HG03066 (cell line): ENCODE measurements around the gene ZNHIT1.
"Not testable (repeated sequence)": the region's sequence is repeated elsewhere in the genome, so short reads cannot be mapped to it uniquely, and the experiment has no call there.

Source experiments
- ATAC-seq: cut with Tn5 transposase; IDR thresholded peaks from one replicate; pipeline ENCODE4 v1.9.1; 2021; ENCODE audit warnings: low read depth; ENCODE audit not compliant: unreplicated experiment

Gene ZNHIT1

DNA sequence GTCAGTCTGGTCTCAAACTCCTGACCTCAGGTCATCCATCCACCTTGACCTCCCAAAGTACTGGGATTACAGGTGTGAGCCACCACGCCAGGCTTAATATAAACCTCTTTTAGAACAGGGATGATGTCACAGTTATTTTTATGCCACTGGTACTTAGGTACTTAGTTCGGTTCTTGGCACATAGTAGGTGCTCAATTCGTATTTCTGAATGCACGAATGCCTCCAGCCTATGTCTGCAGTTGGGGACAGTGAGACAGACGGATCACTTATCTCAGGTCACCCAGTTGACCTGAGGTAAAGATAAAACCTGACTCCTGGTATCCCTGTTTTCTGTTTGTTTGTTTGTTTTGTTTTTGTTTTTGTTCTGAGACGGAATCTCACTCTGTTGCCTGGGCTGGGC, 31.8 kb upstream of the ZNHIT1 start:
- ATAC-seq, result no peak

DNA sequence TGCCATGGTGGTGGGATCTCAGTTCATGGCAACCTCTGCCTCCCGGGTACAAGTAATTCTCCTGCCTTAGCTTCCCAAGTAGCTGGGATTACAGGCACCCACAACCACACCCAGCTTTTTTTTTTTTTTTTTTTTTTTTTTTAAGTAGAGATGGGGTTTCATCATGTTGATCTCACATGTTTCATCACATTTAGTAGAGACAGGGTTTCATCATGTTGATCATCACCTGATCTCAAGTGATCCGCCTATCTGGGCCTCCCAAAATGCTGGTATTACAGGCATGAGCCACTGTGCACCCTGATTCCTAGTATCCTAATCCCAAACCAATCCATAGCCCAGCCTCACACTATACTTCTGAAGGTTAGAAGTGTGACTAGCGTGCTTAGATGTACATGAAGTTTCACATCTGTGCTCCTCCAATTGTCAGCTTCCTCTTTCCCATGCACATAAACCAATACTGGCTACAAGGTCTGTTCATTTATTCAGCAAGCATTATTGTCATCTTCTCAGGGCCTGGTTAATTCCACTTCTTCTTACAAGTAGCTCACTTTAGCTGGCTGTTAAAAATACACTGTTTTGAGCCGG, 31.0 kb upstream of the ZNHIT1 start:
- ATAC-seq, result no peak

DNA sequence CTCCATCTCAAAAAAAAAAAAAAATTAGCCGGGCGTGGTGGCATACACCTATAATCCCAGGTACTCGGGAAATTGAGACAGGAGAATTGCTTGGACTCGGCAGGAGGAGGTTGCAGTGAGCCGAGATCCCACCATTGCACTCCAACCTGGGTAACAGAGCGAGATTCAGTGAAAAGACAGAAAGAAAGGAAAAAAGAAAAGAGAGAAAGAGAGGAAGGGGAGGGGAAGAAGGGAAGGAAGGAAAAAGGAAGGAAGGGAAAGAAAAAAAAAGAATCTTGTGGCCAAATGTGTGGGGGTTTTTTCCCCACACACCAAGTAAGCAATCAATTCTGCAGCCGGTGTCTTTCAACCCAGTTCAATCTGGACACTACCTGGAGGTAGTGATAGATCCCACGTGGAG, 28.9 kb upstream of the ZNHIT1 start:
- no peak for ATAC-seq

GRCh38 chr7:101195884-101196283, 22.1 kb upstream of the ZNHIT1 start:
- ATAC-seq, result no peak

GRCh38 chr7:101197991-101198390, 20.0 kb upstream of the ZNHIT1 start:
- ATAC-seq, result no peak

DNA sequence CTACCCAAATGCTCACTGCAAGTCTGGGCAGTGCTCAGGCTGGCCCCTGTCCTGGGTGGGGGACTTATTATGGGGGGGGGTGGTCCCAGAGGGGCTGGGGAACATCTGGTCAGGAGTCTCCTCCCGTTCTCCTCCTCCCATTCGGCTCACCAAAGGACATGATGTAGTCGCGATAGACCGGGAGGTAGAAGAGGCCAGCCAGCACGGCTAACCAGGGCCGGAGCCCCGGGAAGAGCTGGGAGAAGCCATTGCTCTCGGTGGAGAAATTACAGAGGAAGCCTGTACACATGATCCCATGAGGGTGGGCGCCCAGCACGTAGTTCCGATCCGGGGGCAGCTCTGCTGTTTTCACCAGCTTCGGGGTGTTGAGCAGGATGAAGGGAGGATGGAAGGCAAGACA, 19.5 kb upstream of the ZNHIT1 start:
- ATAC-seq, result no peak

DNA sequence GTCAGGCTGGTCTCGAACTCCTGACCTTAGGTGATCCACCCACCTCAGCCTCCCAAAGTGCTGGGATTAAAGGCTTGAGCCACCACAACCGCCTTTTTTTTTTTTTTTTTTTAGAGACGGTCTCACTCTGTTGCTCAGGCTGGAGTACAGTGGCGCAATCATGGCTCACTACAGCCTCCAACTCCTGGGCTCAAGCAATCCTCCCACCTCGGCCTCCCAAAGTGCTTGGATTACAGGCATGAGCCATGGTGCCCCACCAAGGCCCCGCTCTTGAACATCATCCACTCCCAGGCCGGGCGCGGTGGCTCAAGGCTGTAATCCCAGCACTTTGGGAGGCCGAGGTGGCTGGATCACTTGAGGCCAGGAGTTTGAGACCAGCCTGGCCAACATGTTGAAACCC, 18.4 kb upstream of the ZNHIT1 start:
- ATAC-seq, result not testable (repeated sequence)

DNA sequence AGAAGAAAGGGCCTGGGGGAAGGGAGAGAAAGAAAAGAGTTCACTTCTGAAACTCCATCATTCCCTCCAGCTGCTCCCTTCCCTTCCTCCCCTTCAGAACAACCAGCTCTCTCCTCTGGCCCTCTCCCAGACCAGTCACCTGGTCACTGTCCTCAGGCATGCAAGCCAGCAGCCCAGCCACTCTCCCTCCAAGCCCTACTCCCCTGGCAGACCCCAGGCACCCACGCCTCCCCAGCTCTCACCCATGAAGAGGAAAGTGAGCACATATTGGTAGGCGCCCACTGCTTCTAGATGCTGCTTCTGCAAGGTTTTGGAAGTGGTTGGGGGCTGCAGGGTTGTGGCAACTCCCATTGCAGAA, 17.5 kb upstream of the ZNHIT1 start:
- ATAC-seq, result no peak

- no peak for ATAC-seq
Observed at GRCh38 chr7:101200862-101201599, 16.9 kb upstream of the ZNHIT1 start, which contains the start of gene MOGAT3. MOGAT3 (minus strand) TSS chr7:101201036; CDS start chr7:101200854, 182 bp downstream.

GRCh38 chr7:101201695-101202602, 16.0 kb upstream of the ZNHIT1 start:
- no peak for ATAC-seq

GRCh38 chr7:101202603-101202918, 15.4 kb upstream of the ZNHIT1 start:
- ATAC-seq, result no peak

DNA sequence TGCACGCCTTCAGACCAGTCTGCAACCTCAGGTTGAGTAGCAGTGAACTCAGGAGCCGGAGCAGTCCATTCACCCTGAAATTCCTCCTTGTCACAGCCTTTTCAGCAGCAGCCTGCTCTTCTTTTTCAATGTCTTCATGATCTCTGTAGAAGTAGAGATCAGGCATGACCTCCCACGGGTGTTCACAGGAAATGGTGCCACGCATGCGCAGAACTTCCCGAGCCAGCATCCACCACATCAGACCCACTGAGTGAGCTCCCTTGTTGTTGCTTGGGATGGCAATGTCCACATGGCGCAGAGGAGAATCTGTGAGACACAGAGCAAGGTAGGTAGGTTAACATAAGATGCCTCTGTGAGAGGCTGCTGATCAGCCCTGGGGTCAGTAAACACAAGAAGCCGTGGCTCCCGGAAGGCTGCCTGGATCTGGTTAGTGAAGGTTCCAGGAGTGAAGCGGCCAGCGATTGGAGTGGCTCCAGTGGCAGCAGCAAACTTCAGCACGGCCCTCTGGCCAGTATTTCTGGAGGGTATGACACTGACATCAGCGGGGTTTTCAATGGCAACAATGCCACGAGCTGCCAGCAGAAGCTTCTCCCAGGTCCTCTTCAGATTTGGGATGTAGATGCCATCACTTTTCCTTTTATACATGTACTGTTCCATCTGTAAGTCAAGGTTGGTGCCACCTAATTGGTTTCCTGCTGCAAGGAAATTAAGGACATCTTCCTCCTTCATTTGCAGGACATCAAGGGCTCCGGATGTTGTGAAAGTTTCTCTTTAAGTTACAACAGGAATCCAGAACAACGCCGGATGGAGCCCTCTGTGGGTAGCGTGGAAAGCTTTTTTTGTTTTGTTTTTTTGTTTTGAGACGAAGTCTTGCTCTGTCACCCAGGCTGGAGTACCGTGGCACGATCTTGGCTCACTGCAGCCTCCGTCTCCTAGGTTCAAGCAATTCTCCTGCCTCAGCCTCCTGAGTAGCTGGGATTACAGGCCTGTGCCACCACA, 13.9 kb upstream of the ZNHIT1 start:
- not testable (repeated sequence) for ATAC-seq

DNA sequence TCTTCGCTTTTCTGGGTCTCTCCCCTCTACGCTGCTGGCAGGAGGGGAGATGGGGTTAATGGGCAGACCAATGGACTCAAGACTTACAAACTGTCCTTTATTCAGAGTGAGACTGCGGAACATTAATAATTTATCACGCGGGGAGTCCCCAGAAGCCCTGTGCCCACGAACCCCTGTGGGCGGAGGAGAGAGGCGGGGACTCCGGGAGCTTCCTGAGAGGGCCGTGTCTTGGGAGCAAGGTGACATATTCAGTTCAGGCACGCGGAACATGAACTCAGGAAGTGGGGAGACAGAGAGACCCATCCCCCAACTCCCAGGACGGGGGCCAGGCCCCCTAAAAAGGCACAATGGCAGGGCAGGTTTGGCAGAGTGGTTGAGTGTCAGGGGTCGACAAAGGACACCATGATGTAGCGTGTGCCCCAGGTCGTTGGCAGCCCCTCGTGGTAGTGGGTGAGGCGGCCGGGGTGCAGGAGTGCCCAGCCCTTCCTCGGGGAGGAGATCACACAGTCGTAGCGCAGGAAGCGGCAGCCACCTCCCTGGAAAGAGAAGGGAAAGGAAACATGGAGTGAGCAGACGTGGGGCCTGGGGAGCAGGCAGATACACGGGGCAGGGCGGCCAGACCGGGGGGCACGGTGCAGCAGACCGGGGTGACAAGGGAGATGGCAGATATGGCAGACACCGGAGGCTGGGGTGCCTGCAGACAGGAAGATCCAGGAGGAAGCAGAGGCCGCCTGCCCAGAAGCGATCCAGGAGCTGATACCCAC, 11.9 kb upstream of the ZNHIT1 start:
- no peak for ATAC-seq

GRCh38 chr7:101206665-101207042, 11.3 kb upstream of the ZNHIT1 start:
- ATAC-seq, result no peak

DNA sequence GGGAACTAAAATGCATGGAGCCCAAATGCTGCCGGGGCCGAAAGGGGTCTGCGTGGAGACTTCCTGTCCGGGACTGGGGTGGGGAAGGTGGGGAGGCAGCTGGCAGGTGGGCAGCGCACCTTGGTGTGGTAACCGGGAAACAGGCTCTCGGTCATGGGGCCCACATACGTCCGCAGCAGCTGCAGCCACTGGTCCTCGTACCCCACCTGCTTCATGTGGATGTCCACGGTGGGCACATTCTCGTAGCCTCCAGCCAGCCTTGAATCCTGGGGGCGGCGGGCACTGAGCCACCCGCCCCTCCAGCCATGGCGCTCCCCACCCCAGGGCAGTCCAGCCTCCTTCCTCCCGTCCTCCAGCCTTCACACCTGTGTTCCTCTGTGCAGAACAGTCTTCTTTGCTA, 10.5 kb upstream of the ZNHIT1 start:
- no peak for ATAC-seq

DNA sequence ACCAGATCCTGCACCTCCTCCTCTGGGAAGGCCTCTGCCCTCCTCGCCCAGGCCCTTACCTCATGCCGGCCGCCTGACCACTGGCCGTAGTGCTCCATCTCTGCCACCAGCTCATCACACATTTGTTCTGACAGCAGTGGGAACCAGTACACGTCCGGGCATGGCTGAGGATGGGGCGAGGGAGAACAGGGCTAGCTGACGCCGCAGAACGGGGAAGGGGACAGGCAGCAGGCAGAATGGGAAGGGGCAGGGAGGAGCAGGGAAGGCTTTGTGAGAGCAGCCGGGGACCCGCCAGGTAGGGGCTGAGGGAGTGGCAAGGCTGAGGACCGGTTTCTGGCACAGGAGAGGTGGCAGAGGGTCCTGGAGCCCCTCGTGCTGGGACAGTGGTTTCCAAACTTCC, 9.2 kb upstream of the ZNHIT1 start:
- ATAC-seq, result no peak

DNA sequence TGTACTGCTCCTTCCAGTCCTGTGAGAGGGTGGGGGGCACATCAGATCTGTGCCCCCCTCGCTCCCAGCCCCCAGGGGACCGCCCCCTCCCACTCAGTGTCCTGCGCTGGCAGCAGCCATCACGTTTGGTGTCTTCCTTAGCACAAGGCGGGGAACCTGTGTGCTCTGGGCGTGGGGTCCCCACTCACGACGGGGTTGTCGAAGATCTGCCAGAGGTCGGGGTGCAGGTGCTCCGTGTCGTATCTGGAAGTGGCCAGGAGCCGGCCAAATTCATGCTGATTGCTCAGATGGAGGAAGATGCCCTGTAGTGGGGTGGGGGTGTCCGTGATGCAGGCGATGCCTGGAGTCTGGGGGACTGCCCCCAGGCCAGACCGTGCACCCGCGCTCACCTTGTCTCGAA, 7.8 kb upstream of the ZNHIT1 start:
- no peak for ATAC-seq

DNA sequence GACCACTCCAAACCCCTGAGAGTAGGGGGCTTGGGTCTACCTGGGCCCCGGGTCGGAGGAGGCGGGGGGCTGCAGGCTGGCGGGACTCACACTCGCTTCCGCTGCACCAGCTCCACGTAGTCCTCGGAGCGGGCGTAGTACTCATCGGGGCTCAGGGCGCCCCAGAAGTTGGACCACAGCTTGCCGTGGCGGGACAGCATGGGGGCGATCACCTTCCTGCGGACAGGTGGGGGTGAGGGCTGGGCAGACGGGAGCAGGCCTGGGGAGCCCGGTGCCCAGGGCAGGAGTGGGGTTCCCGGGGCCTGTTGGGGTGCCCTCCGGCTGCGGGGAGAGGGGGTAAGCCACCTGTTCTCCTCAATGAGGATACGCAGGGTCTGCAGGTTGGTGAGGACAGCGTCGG, 6.5 kb upstream of the ZNHIT1 start:
- no peak for ATAC-seq

DNA sequence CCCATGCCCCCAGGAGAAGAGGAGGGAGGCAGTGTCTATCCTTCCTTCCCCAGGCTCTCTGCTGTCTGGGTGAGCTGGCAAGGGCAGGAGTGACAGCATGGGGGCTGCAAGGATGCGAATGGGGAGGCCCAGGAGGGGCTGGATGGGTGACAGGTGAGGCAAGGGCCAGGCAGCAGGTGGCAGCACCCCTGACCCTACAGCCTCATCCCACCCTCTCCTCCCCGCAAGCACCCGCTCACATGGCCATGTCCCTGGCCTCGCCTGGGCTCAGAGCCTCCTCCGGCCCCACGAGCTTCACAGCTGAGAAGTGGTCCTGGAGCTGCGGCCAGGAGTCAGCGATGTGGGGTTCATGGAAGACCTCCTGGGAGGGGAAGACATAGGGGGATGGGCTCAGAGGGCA, 6.0 kb upstream of the ZNHIT1 start:
- no peak for ATAC-seq
